HepG2 (cell line): Measurements from ENCODE around the gene SF3A2. TPM values are rescaled to one million over a fixed set of nuclear protein-coding genes. Genes with fewer than 3 reads are reported as not detected.

ENCODE experiments used
- AGO1 ChIP-seq: fragments of 200-400 bp; formaldehyde crosslinking; IDR thresholded peaks from 2 replicates; pipeline ENCODE4 v1.6.1; 2017; ENCODE audit warnings: mild to moderate bottlenecking, low read depth, low read length, moderate library complexity; ENCODE audit not compliant: poor library complexity, severe bottlenecking
- ASH2L ChIP-seq: fragments of 300-600, 200-600 bp; sonication (generic); IDR thresholded peaks from 2 replicates; pipeline ENCODE4 v1.7.0; 2017; ENCODE audit warnings: low read depth, mild to moderate bottlenecking, moderate library complexity, mixed read lengths, low read length; ENCODE audit not compliant: insufficient read length
- ETV6 ChIP-seq: sonication (generic); formaldehyde crosslinking; conservative IDR thresholded peaks from 2 replicates; pipeline ENCODE4 v1.4.0; 2020; ENCODE audit warnings: missing genetic modification reagents
- KAT2B ChIP-seq: fragments of 150-350 bp; IDR thresholded peaks from 2 replicates; pipeline ENCODE4 v1.6.1; 2014; ENCODE audit warnings: low read depth, low read length, borderline replicate concordance
- MXD1 ChIP-seq: sonication (generic); formaldehyde crosslinking; IDR thresholded peaks from 2 replicates; pipeline ENCODE4 v1.4.0; 2020; ENCODE audit warnings: mild to moderate bottlenecking, missing genetic modification reagents
- NFRKB ChIP-seq: fragments of 450-650 bp; IDR thresholded peaks from 2 replicates; pipeline ENCODE4 v1.6.1; 2017
- STAT5B ChIP-seq: sonication (generic); formaldehyde crosslinking; IDR thresholded peaks from 2 replicates; pipeline ENCODE4 v1.4.0; 2020; ENCODE audit warnings: missing genetic modification reagents
- SUZ12 ChIP-seq: fragments of 150-350 bp; IDR thresholded peaks from 2 replicates; pipeline ENCODE4 v1.6.1; 2014; ENCODE audit warnings: low read depth, low read length
- ZFP90 ChIP-seq: sonication (generic); formaldehyde crosslinking; IDR thresholded peaks from 2 replicates; pipeline ENCODE4 v1.8.0; 2022; ENCODE audit warnings: missing genetic modification reagents, mild to moderate bottlenecking, inconsistent platforms, borderline replicate concordance
- ZKSCAN1 ChIP-seq: fragments of 150-350 bp; IDR thresholded peaks from 2 replicates; pipeline ENCODE4 v1.6.1; 2014; ENCODE audit warnings: low read length
- ZNF121 ChIP-seq: sonication (generic); formaldehyde crosslinking; IDR thresholded peaks from 2 replicates; pipeline ENCODE4 v1.5.0; 2020; ENCODE audit warnings: mild to moderate bottlenecking, missing genetic modification reagents
- ZNF224 ChIP-seq: sonication (generic); formaldehyde crosslinking; IDR thresholded peaks from 2 replicates; pipeline ENCODE4 v1.5.0; 2020; ENCODE audit warnings: mild to moderate bottlenecking, missing genetic modification reagents
- ZNF251 ChIP-seq: sonication (generic); formaldehyde crosslinking; IDR thresholded peaks from 2 replicates; pipeline ENCODE4 v1.9.0; 2021; ENCODE audit warnings: mild to moderate bottlenecking, missing genetic modification reagents
- ZNF343 ChIP-seq: sonication (generic); formaldehyde crosslinking; IDR thresholded peaks from 2 replicates; pipeline ENCODE4 v1.4.0; 2020; ENCODE audit warnings: mild to moderate bottlenecking, missing genetic modification reagents
- ZNF816 ChIP-seq: sonication (generic); formaldehyde crosslinking; IDR thresholded peaks from 2 replicates; pipeline ENCODE4 v1.8.0; 2022; ENCODE audit warnings: missing genetic modification reagents, mild to moderate bottlenecking, borderline replicate concordance
- polyA plus RNA-seq, 8 experiments: library from polyadenylated mRNA; depleted of rRNA in 3 of 8; stranded (reverse) in 7 of 8; unstranded in 1 of 8; fragments of >200 nt; fragmentation: Illumina TruSeq in 4 of 8; extraction: Trizol in 4 of 8; gene quantifications; 2 replicates each; pipeline versions ENCODE4 v1.2.1 to v1.2.3, GENCODE V29; 2011 to 2016; ENCODE audit warnings: low read depth in 4 of 8, missing spikeins in 1 of 8, mixed read lengths in 1 of 8; ENCODE audit not compliant: insufficient read depth in 1 of 8
- total RNA-seq, 5 experiments: library from RNA; depleted of rRNA; stranded (reverse); fragments of >200 nt; fragmentation: Illumina TruSeq; extraction: Trizol; gene quantifications; 2 replicates each; pipeline ENCODE4 v1.2.3, GENCODE V29; 2016; ENCODE audit warnings: low read depth in 1 of 5
- TF ChIP-seq, protein P1 (sequence below): sonication (generic); formaldehyde crosslinking; IDR thresholded peaks from 2 replicates; pipeline ENCODE4 v1.5.0; 2020; ENCODE audit warnings: mild to moderate bottlenecking, missing genetic modification reagents
- TF ChIP-seq, protein P2 (sequence below): sonication (generic); formaldehyde crosslinking; IDR thresholded peaks from 2 replicates; pipeline ENCODE4 v1.8.0; 2022; ENCODE audit warnings: missing genetic modification reagents, mild to moderate bottlenecking, borderline replicate concordance
- TF ChIP-seq, protein P3 (sequence below): sonication (generic); formaldehyde crosslinking; IDR thresholded peaks from 2 replicates; pipeline ENCODE4 v1.5.1; 2020; ENCODE audit warnings: missing genetic modification reagents, mild to moderate bottlenecking, borderline replicate concordance
- TF ChIP-seq, protein P4 (sequence below): sonication (generic); formaldehyde crosslinking; IDR thresholded peaks from 2 replicates; pipeline ENCODE4 v1.8.1; 2023; ENCODE audit warnings: mild to moderate bottlenecking, missing genetic modification reagents
- TF ChIP-seq, protein P5 (sequence below): IDR thresholded peaks from 2 replicates; pipeline ENCODE4 v1.6.1; 2016; ENCODE audit warnings: low read depth
- TF ChIP-seq, protein P6 (sequence below): IDR thresholded peaks from 2 replicates; pipeline ENCODE4 v1.6.1; 2016; ENCODE audit warnings: missing compliant biosample characterization, missing genetic modification reagents, borderline replicate concordance

SF3A2 gene
- total and polyA plus RNA-seq, 2 of the 13 experiments (the other 11 are each of a cell fraction or from before 2014, with no cell fraction given), result 8.6 to 8.8 TPM

DNA sequence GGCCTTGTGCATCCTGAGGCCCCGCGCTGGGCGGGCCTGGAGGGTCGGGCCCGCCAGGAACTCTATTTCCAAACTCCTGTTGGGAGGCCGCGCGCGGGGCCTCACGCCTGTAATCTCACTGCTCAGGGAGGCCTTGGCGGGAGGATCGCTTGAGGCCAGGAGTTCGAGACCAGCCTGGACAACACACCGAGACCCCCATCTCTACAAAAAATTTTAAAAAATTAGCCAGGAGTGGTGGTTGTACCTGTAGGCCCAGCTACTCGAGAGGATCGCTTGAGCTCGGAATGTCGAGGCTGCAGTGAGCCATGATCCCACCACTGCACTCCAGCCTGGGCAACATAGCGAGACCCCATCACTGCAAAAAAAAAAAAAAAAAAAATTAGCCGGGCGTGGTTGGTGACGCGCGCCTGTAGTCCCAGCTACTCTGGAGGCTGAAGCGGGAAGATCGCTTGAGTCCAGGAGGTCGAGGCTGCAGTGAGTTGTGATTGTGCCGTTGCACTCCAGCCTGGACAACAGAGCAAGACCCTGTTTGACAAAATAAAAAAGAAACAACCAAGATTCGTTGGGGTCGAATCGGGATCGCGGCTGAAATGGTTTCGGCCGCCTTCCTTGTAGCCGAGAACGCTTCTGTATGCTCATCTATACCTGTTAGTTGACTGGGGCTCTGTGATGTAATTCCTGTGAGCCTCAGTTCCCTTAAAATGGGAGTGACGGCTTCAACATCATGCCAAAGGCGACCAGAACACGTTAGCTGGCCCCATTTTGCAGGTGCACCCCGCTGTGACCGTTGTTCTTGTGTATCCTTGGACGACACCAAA is 636 bp downstream of the SF3A2 start (continued):
- TF ChIP-seq, protein P1, sequence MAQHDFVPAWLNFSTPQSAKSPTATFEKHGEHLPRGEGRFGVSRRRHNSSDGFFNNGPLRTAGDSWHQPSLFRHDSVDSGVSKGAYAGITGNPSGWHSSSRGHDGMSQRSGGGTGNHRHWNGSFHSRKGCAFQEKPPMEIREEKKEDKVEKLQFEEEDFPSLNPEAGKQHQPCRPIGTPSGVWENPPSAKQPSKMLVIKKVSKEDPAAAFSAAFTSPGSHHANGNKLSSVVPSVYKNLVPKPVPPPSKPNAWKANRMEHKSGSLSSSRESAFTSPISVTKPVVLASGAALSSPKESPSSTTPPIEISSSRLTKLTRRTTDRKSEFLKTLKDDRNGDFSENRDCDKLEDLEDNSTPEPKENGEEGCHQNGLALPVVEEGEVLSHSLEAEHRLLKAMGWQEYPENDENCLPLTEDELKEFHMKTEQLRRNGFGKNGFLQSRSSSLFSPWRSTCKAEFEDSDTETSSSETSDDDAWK, result no peak
- TF ChIP-seq, protein P2, sequence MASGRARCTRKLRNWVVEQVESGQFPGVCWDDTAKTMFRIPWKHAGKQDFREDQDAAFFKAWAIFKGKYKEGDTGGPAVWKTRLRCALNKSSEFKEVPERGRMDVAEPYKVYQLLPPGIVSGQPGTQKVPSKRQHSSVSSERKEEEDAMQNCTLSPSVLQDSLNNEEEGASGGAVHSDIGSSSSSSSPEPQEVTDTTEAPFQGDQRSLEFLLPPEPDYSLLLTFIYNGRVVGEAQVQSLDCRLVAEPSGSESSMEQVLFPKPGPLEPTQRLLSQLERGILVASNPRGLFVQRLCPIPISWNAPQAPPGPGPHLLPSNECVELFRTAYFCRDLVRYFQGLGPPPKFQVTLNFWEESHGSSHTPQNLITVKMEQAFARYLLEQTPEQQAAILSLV (CRISPR knock-in tag), result no peak
- TF ChIP-seq ETV6 (CRISPR knock-in tag) (no peak; the same call in 1 of the 2 replicates), KAT2B (no peak), STAT5B (CRISPR knock-in tag) (no peak), ZNF816 (CRISPR knock-in tag) (0 out of 2 replicates have a peak, but pooled peaks have one; percentile 16), ZNF251 (CRISPR knock-in tag) (no peak), SUZ12 (no peak), ZFP90 (CRISPR knock-in tag) (no peak), ZNF224 (no peak), ZNF121 (peak; percentile 97), MXD1 (CRISPR knock-in tag) (no peak), AGO1 (no peak), ZNF343 (CRISPR knock-in tag) (no peak), NFRKB (no peak), ASH2L (peak; percentile 7), ZKSCAN1 (no peak)
- TF ChIP-seq, protein P3, sequence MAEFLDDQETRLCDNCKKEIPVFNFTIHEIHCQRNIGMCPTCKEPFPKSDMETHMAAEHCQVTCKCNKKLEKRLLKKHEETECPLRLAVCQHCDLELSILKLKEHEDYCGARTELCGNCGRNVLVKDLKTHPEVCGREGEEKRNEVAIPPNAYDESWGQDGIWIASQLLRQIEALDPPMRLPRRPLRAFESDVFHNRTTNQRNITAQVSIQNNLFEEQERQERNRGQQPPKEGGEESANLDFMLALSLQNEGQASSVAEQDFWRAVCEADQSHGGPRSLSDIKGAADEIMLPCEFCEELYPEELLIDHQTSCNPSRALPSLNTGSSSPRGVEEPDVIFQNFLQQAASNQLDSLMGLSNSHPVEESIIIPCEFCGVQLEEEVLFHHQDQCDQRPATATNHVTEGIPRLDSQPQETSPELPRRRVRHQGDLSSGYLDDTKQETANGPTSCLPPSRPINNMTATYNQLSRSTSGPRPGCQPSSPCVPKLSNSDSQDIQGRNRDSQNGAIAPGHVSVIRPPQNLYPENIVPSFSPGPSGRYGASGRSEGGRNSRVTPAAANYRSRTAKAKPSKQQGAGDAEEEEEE (CRISPR knock-in tag), result 0 out of 2 replicates have a peak, but pooled peaks have one; percentile 13
- TF ChIP-seq, protein P4, sequence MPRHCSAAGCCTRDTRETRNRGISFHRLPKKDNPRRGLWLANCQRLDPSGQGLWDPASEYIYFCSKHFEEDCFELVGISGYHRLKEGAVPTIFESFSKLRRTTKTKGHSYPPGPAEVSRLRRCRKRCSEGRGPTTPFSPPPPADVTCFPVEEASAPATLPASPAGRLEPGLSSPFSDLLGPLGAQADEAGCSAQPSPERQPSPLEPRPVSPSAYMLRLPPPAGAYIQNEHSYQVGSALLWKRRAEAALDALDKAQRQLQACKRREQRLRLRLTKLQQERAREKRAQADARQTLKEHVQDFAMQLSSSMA, result no peak
- TF ChIP-seq, protein P5, sequence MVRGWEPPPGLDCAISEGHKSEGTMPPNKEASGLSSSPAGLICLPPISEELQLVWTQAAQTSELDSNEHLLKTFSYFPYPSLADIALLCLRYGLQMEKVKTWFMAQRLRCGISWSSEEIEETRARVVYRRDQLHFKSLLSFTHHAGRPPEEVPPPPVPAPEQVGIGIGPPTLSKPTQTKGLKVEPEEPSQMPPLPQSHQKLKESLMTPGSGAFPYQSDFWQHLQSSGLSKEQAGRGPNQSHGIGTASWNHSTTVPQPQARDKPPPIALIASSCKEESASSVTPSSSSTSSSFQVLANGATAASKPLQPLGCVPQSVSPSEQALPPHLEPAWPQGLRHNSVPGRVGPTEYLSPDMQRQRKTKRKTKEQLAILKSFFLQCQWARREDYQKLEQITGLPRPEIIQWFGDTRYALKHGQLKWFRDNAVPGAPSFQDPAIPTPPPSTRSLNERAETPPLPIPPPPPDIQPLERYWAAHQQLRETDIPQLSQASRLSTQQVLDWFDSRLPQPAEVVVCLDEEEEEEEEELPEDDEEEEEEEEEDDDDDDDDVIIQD, result no peak
- TF ChIP-seq, protein P6, sequence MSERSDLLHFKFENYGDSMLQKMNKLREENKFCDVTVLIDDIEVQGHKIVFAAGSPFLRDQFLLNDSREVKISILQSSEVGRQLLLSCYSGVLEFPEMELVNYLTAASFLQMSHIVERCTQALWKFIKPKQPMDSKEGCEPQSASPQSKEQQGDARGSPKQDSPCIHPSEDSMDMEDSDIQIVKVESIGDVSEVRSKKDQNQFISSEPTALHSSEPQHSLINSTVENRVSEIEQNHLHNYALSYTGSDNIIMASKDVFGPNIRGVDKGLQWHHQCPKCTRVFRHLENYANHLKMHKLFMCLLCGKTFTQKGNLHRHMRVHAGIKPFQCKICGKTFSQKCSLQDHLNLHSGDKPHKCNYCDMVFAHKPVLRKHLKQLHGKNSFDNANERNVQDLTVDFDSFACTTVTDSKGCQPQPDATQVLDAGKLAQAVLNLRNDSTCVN (CRISPR knock-in tag), result no peak
